H1 (cell line): Measurements from ENCODE around the gene GRIA1. TPM values are rescaled to one million over a fixed set of nuclear protein-coding genes. Genes with fewer than 3 reads are reported as not detected.

ENCODE experiments used
- BRCA1 ChIP-seq: IDR thresholded peaks from 2 replicates; pipeline ENCODE4 v1.6.1; 2012; ENCODE audit warnings: low read depth, low read length, improper control_type of control experiment
- CHD7 ChIP-seq: fragments of 300-600 bp; sonication (generic); IDR thresholded peaks from 2 replicates; pipeline ENCODE4 v1.7.1; 2012; ENCODE audit warnings: low read length, moderate library complexity, mild to moderate bottlenecking, inconsistent platforms; ENCODE audit not compliant: insufficient replicate concordance
- polyA plus RNA-seq, 7 experiments: library from polyadenylated mRNA; depleted of rRNA in 3 of 7; stranded (reverse) in 5 of 7; unstranded in 2 of 7; fragments of >200 nt in 5 of 7; fragments of 200-250 nt in 2 of 7; gene quantifications; 1 replicate in 5 of 7; 2 replicates in 1 of 7; 4 replicates in 1 of 7; pipeline versions ENCODE4 v1.2.1 to v1.2.3, GENCODE V29; 2011 to 2013; ENCODE audit warnings: missing spikeins in 2 of 7, mixed read lengths in 2 of 7
- total RNA-seq: library from RNA; stranded (reverse); fragmentation: NEBNext Ultra II Directional; extraction: Animal tissue kit (Norgen Biotek cat#: 25700); gene quantifications from 2 replicates; pipeline ENCODE4 v1.2.1, GENCODE V29; 2021

The GRIA1 gene
- total and polyA plus RNA-seq, 2 of the 8 experiments (the other 6 are each of a cell fraction or from before 2014, with no cell fraction given): 0.97 to 2.5 TPM

GRCh38 chr5:153469423-153469822 is 21.0 kb upstream of the GRIA1 start (continued):
- TF ChIP-seq CHD7 (no peak), BRCA1 (no peak)
